ENCODE measurements around the gene ESYT2.
A peak's percentile ranks its signal among the peaks of the same experiment; 100 is the strongest.
"Not testable (repeated sequence)": the region's sequence is repeated elsewhere in the genome, so short reads cannot be mapped to it uniquely, and the experiment has no call there.

ESYT2 gene

DNA sequence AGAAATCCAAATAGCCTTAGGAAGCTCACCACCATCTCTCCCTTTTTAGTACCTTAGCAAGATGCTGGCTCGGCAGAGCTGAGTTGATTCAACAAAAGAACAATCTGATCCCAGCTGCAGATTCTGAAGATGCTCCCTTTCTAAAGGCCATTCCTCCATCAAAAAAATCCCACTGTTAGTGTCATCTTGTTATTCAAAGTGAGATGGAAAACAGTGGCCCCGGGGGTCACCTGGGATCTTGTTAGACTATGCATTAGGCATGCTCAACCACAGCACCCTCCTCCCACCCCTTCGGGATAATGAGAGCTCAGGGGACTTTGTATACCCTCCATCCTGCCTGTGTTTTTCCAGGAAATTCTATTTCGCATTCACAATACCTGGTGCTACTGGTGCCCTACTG is 127.1 kb downstream of the ESYT2 start:
- no peak for DNase-seq (ENCODE audit: low read depth)
- TF ChIP-seq, protein P1, sequence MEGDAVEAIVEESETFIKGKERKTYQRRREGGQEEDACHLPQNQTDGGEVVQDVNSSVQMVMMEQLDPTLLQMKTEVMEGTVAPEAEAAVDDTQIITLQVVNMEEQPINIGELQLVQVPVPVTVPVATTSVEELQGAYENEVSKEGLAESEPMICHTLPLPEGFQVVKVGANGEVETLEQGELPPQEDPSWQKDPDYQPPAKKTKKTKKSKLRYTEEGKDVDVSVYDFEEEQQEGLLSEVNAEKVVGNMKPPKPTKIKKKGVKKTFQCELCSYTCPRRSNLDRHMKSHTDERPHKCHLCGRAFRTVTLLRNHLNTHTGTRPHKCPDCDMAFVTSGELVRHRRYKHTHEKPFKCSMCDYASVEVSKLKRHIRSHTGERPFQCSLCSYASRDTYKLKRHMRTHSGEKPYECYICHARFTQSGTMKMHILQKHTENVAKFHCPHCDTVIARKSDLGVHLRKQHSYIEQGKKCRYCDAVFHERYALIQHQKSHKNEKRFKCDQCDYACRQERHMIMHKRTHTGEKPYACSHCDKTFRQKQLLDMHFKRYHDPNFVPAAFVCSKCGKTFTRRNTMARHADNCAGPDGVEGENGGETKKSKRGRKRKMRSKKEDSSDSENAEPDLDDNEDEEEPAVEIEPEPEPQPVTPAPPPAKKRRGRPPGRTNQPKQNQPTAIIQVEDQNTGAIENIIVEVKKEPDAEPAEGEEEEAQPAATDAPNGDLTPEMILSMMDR (conservative IDR thresholded peaks at IDR 0.05; ENCODE audit: low read depth, low read length): no peak
- H3K4me3 ChIP-seq (ENCODE audit: low read length): no peak overlapping the region

DNA sequence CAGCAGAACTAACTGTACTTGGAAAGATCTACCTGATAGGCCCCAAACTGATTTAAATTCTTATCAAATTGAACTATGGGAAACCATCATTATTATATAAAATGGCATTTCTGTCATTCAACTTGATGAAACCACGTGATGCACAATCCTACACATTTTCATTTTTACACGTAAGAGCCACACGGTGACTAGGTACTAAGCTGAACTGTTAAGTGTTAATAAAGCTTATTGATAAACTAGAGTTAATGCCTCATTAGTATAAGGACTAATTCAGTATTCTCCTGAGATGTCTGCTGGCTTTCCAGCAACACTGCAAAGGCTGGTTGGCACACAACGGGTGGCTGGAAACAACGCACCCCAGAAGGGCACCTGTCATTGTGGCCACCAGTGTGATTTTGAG is 129.3 kb downstream of the ESYT2 start:
- TF ChIP-seq, protein P1 (conservative IDR thresholded peaks at IDR 0.05; ENCODE audit: low read depth, low read length): no peak
- no peak overlapping the region for H3K4me3 ChIP-seq (ENCODE audit: low read length)

DNA sequence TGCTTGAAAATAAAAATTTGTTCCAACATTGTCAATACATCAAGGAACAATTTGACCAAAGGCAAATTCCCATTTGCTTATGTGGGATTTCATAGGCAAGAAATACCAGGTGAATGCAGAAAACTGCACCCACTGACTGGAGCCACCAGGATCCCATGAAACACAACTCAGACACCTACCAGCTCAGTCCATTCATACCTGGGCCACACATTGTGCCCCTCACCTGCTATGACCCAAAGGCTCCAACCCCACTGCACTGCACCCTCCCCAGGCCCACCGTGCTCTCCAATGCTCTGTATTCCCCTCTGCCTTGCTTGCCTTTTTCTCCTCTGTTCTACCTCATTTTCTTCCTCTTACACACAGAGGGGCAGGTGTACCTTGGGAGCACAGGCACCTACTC is 130.0 kb downstream of the ESYT2 start:
- DNase-seq (ENCODE audit: low read depth): no peak

More for the DNA sequence above, 129.3 kb downstream of the ESYT2 start:
- DNase-seq (ENCODE audit: low read depth): no peak

DNA sequence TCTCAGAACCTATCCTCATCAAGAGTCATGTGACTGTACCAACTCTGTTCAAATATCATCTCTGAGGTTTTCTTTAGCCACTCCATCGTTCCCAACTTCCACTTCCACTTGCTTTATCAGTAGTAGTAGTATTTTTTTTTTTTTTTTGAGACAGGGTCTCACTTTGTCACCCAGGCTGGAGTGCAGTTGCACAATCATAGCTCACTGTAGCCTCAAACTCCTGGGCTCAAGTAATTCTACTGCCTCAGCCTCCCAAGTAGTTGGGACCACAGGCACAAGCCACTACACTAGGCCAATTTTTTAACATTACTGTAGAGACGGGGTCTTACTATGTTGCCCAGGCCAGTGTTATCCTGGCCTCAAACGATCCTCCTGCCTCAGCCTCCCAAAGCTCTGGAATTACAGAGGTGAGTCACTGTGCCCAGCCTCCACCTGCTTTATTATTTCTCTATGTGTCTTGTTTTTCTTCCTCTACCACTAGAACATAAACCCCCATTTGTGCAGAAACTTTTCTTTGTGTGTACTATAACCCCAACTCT is 130.6 kb downstream of the ESYT2 start:
- TF ChIP-seq, protein P1 (conservative IDR thresholded peaks at IDR 0.05; ENCODE audit: low read depth, low read length): no peak
- no peak overlapping the region for H3K4me3 ChIP-seq (ENCODE audit: low read length)
- DNase-seq (ENCODE audit: low read depth): no peak

More for the DNA sequence above, 130.0 kb downstream of the ESYT2 start:
- TF ChIP-seq, protein P1 (conservative IDR thresholded peaks at IDR 0.05; ENCODE audit: low read depth, low read length): no peak
- no peak overlapping the region for H3K4me3 ChIP-seq (ENCODE audit: low read length)

DNA sequence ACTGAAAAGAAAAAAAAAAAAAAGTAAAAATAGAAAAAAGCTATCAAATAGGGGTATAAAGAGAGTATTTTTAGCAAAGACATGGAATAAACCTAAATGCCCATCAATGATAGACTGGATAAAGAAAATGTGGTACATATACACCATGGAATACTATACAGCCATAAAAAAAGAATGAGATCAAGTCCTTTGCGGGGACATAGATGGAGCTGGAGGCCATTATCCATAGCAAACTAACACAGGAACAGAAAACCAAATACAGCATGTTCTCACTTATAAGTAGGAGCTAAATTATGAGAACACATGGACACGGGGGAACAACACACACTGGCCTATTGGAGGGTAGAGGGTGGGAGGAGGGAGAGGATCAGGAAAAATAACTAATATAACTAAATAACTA is 131.7 kb downstream of the ESYT2 start:
- DNase-seq (ENCODE audit: low read depth); H3K4me3 ChIP-seq (ENCODE audit: low read length): not testable (repeated sequence)

DNA sequence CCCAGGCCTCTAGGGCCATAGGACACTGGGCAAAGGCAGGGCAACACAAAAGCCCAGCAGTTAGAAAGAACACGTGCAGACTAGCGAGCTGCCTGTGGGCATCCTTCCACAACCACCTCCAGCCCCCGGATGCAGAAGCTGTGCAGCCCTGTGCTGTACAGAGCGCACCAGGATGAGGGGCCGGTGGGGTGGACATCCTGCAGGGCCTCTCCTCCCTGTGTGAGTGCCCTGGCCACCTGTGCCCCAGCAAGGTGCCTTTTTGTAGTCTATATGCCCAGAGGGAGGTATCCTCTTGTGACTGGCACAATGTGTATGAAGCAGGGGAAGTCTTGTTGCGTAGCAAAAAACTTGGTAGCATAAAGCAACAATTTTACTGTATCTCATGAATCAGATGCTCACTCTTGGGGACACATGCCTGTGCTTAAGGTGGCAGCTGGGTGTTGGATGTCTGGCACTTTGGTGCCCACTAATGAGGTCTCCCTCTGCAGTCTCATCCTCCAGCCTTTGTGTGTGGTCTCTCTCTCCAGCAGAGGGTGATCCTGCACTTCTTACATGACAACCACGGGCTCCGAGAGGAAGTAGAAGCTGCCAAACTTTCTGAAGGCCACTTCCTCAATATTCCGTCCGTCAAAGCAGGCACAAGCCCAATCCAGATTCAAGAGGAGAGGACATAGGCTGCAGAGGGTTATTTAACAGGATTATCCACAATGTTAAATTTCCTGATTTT is 133.4 kb downstream of the ESYT2 start:
- TF ChIP-seq, protein P1 (conservative IDR thresholded peaks at IDR 0.05; ENCODE audit: low read depth, low read length): peak; percentile 47
- H3K4me3 ChIP-seq (ENCODE audit: low read length): no peak overlapping the region
- no peak for DNase-seq (ENCODE audit: low read depth)

DNA sequence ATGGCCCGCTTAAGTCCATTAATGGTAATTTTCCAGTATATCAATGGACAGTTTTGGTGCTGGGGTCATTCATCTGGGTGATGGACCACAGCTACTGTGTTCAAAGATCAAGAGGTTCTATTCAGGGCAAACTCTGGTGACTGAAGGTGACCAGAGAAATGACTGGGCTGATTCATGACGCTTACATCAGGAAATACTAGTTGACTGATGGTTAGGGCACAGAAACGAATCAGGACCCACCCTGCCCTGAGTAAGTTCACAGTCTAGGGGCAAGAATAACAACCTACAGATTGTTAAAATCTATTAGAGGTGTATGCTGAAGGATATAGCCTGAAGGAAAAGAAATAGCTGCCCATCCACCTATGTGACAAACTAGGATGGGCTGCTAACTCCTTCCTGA is 134.3 kb downstream of the ESYT2 start:
- TF ChIP-seq, protein P1 (conservative IDR thresholded peaks at IDR 0.05; ENCODE audit: low read depth, low read length): no peak
- no peak overlapping the region for H3K4me3 ChIP-seq (ENCODE audit: low read length)
- no peak for DNase-seq (ENCODE audit: low read depth)
